GM08714 (cell line): ENCODE measurements around the gene DPM2.

Experiments
- H3K4me3 ChIP-seq: fragments of 200-500 bp; sonication (Bioruptor generic); 2 replicates; pipeline ENCODE4 v1.5.1; 2014; ENCODE audit warnings: mild to moderate bottlenecking, low read length, inconsistent platforms
- ZNF274 ChIP-seq: IDR thresholded peaks from 2 replicates; pipeline ENCODE4 v1.6.1; 2012; ENCODE audit warnings: mild to moderate bottlenecking, low read depth, low read length

Gene DPM2

GRCh38 chr9:127941961-127942215, 4.2 kb upstream of the DPM2 start:
- TF ChIP-seq ZNF274 = no peak
- no peak overlapping the region for H3K4me3 ChIP-seq

GRCh38 chr9:127941062-127941960, 3.7 kb upstream of the DPM2 start:
- no peak overlapping the region for H3K4me3 ChIP-seq
- TF ChIP-seq ZNF274 = no peak

- no peak overlapping the region for H3K4me3 ChIP-seq
These were observed 2.9 kb upstream of the DPM2 start for GRCh38 chr9:127940593-127940992.

GRCh38 chr9:127938298-127938690, 640 bp upstream of the DPM2 start:
- no peak overlapping the region; the same call in 1 of the 2 replicates for H3K4me3 ChIP-seq

More at GRCh38 chr9:127940593-127940992, 2.9 kb upstream of the DPM2 start:
- TF ChIP-seq ZNF274 = no peak

GRCh38 chr9:127937056-127937387, 632 bp downstream of the DPM2 start:
- no peak for TF ChIP-seq ZNF274
- peak overlapping the region; percentile 84 for H3K4me3 ChIP-seq

More at GRCh38 chr9:127938298-127938690, 640 bp upstream of the DPM2 start:
- no peak for TF ChIP-seq ZNF274

GRCh38 chr9:127936347-127936852, 1.3 kb downstream of the DPM2 start:
- peak overlapping the region; percentile 84 for H3K4me3 ChIP-seq
- no peak for TF ChIP-seq ZNF274

- TF ChIP-seq ZNF274 = no peak
- H3K4me3 ChIP-seq = no peak overlapping the region; the same call in 1 of the 2 replicates
These were observed 1.9 kb downstream of the DPM2 start for GRCh38 chr9:127935765-127936221.

GRCh38 chr9:127934986-127935385, 2.7 kb downstream of the DPM2 start:
- no peak for TF ChIP-seq ZNF274
- no peak overlapping the region for H3K4me3 ChIP-seq

- no peak for TF ChIP-seq ZNF274
These were observed 3.4 kb downstream of the DPM2 start for GRCh38 chr9:127934248-127934647.

GRCh38 chr9:127931092-127931881, 6.4 kb downstream of the DPM2 start:
- H3K4me3 ChIP-seq = peak overlapping the region; percentile 52; the same call in 1 of the 2 replicates
- TF ChIP-seq ZNF274 = no peak

More at GRCh38 chr9:127934248-127934647, 3.4 kb downstream of the DPM2 start:
- no peak overlapping the region for H3K4me3 ChIP-seq

- no peak for TF ChIP-seq ZNF274
- H3K4me3 ChIP-seq = peak within 1 kb of the TSS; percentile 52; the same call in 1 of the 2 replicates
These were observed 7.2 kb downstream of the DPM2 start, which contains the start of gene PIP5KL1 for GRCh38 chr9:127930231-127931091. TSS of gene PIP5KL1 (minus strand) at chr9:127930777. CDS start at chr9:127930752, 25 bp downstream.

- no peak overlapping the region for H3K4me3 ChIP-seq
- no peak for TF ChIP-seq ZNF274
These were observed 8.1 kb downstream of the DPM2 start for GRCh38 chr9:127929625-127929979.

- H3K4me3 ChIP-seq = no peak overlapping the region
These were observed 8.7 kb downstream of the DPM2 start for GRCh38 chr9:127928676-127929624.

More at GRCh38 chr9:127928676-127929624, 8.7 kb downstream of the DPM2 start:
- no peak for TF ChIP-seq ZNF274
